GM10266 (cell line): ENCODE data around the gene PRMT9.

Experiments
- DNase-seq: peaks from one replicate; pipeline ENCODE4 v3.0.0; 2012; ENCODE audit errors: extremely low spot score
- TF ChIP-seq, protein P1 (sequence below): IDR thresholded peaks from 2 replicates; pipeline ENCODE4 v1.5.1; 2012; ENCODE audit warnings: mild to moderate bottlenecking, low read depth; ENCODE audit not compliant: control insufficient read depth, insufficient read depth; ENCODE audit errors: missing control alignments

The PRMT9 gene

DNA sequence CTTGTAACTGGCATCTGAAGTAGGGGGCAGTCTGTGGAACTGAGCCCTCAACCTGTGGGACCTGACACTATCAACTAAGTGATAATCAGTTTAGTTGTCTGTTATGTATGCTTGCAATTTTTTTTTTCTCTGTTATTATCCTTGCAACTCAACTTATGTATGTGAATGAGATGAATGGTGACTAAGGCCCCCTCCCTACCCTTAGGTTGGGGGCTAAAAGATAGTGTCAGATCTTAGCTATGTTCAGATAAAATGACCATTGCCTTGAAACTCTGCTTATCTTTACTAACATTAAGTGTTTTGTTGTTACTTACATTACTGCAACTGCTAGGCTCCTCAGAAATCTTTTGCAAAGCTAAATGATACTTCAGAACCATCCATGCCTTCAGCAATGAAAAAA is 35.3 kb downstream of the PRMT9 start:
- DNase-seq = no peak
- TF ChIP-seq, protein P1, sequence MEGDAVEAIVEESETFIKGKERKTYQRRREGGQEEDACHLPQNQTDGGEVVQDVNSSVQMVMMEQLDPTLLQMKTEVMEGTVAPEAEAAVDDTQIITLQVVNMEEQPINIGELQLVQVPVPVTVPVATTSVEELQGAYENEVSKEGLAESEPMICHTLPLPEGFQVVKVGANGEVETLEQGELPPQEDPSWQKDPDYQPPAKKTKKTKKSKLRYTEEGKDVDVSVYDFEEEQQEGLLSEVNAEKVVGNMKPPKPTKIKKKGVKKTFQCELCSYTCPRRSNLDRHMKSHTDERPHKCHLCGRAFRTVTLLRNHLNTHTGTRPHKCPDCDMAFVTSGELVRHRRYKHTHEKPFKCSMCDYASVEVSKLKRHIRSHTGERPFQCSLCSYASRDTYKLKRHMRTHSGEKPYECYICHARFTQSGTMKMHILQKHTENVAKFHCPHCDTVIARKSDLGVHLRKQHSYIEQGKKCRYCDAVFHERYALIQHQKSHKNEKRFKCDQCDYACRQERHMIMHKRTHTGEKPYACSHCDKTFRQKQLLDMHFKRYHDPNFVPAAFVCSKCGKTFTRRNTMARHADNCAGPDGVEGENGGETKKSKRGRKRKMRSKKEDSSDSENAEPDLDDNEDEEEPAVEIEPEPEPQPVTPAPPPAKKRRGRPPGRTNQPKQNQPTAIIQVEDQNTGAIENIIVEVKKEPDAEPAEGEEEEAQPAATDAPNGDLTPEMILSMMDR = no peak

DNA sequence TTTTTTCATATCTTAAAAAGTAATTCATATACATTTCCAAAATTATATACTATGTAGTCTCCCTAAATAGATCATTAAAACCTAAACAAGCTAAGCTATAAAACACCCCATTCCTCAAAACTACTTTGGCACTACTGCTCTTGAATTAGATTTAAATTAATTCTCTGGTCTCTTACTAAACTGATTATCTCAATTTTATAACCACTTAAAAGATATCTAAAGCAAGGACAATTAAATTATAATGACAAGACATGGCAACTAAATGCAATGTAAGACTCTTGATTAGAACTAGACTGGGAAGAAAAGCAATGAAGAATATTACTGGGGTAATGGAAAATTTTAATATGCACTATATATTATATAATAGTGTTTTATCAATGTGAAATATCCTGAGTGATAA is 38.9 kb downstream of the PRMT9 start:
- DNase-seq = no peak
- TF ChIP-seq, protein P1 = no peak

DNA sequence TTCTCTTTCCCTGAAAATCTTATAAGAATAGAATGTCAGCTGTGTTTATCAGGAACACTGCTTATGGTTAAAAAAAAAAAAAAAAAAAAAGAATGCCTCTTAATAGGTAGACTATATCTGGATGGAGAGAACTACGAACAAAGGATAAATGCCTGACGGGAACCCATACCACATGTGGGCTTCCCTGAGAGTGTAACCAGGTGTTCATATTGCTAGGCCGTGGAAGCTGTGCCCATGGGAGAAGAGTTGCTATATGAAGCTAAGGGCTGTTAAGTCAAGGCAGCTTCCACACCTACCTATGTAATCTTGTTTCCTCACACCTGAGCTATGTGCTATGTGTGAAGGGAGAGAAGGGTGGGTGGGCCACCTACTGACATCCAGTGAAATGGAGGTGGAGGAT is 39.5 kb downstream of the PRMT9 start:
- TF ChIP-seq, protein P1 = no peak
- DNase-seq = no peak

DNA sequence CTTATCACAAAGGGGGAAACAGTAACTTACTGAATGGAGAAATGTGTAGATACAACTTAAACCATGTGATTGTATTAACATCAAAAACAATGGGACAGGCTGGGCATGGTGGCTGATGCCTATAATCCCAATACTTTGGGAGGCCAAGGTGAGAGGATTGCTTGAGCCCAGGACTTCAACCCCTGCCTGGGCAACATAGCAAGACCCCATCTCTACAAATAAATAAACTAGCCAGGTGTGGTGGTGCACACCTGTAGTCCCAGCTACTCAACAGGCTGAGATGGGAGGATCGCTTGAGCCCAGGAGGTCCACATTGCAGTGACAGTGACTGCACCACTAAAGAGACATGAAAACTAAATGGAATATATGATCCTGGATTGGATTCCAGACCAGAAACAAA is 40.3 kb downstream of the PRMT9 start:
- TF ChIP-seq, protein P1 = no peak

DNA sequence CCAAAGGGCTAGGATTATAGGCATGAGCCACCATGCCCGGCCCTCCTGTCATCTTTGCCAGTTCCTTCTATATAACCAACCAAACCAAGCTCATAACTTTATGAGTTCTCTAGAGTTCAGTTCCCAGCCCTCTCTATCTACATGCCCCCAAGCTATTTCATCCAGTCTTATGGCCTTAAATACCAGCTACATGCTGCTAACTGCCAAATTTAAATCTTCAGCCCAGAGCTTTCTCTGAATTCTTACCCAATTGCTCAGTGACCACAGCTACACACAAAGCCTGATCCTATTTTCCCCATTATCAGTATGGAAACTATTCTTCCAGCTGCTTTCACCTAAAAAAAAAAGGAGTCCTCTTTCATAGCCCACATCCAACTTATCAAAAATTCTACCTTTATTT is 43.6 kb downstream of the PRMT9 start:
- DNase-seq = no peak

More for the DNA sequence above, 40.3 kb downstream of the PRMT9 start:
- DNase-seq = no peak

DNA sequence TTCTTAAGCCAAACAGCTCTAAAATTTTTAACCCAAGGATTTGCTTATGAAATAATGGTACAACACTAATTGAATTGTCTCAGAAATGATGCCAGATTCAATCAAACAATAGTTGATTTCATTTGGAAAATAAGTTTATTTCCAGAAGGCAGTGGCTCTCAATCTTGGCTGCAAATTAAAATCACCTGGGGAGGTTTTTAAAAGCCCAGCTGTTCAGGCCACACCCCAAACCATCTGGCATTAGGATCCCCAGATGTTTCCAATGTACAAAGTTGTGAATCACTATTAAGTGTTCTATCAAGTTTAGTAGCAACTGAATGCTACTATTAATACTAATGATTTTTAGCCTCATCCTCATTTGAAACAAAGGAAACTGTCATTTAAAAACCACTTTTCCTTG is 44.6 kb downstream of the PRMT9 start:
- TF ChIP-seq, protein P1 = no peak
- DNase-seq = no peak

More for the DNA sequence above, 43.6 kb downstream of the PRMT9 start:
- TF ChIP-seq, protein P1 = no peak

DNA sequence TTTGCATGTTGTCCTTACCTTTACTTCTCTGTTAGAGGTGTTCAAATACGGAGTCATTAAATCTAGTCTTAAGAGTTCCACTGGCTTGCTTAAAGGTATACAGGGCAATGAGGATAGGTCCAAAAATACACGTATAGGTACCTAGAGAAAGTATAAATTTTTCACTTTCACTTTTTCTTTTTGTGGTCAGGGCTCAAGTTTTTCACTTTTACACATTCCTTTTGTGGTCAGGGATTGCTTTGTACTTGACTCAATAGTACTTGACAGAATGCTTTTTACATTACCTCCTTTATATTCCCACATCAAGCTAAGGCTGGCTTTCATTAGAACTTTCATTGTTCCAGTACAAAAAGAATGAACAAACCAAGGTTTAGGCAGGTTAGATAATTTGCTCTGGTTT is 45.0 kb downstream of the PRMT9 start:
- TF ChIP-seq, protein P1 = no peak
- no peak for DNase-seq
